ENCODE data around the gene ACTA2.
"Not testable (repeated sequence)": the region's sequence is repeated elsewhere in the genome, so short reads cannot be mapped to it uniquely, and the experiment has no call there.

ACTA2 gene

GRCh38 chr10:88953662-88954061 is 1.1 kb upstream of the ACTA2 start:
- in situ Hi-C loops (cut with HindIII; ENCODE audit: low sequenced_read_pairs): no loop called here

- in situ Hi-C loops (cut with HindIII; ENCODE audit: low sequenced_read_pairs): no loop called here
Measured at GRCh38 chr10:88949912-88950837, 2.4 kb downstream of the ACTA2 start.

GRCh38 chr10:88949051-88949450 is 3.5 kb downstream of the ACTA2 start:
- in situ Hi-C loops (cut with HindIII; ENCODE audit: low sequenced_read_pairs): no loop called here

- in situ Hi-C loops (cut with HindIII; ENCODE audit: low sequenced_read_pairs): no loop called here
Measured at GRCh38 chr10:88946965-88947590, 5.5 kb downstream of the ACTA2 start.

- in situ Hi-C loops (cut with HindIII; ENCODE audit: low sequenced_read_pairs): no loop called here
Measured at GRCh38 chr10:88946200-88946599, 6.4 kb downstream of the ACTA2 start.

- in situ Hi-C loops (cut with HindIII; ENCODE audit: low sequenced_read_pairs): loop anchor here (5.0 kb wide), 1 partner anchor 52 kb away; no protein-coding TSS in a partner anchor
Measured at GRCh38 chr10:88944813-88945212, 7.8 kb downstream of the ACTA2 start.

- in situ Hi-C loops (cut with HindIII; ENCODE audit: low sequenced_read_pairs): loop anchor here (5.0 kb wide), 1 partner anchor 54 kb away; no protein-coding TSS in a partner anchor
Measured at GRCh38 chr10:88943778-88944177, 8.8 kb downstream of the ACTA2 start.

GRCh38 chr10:88941026-88941425 is 11.5 kb downstream of the ACTA2 start:
- in situ Hi-C loops (cut with HindIII; ENCODE audit: low sequenced_read_pairs): loop anchor here (5.0 kb wide), 1 partner anchor 56 kb away; no protein-coding TSS in a partner anchor

GRCh38 chr10:88938938-88939337 is 13.6 kb downstream of the ACTA2 start:
- in situ Hi-C loops (cut with HindIII; ENCODE audit: low sequenced_read_pairs): loop anchor here (5.0 kb wide), 2 partner anchors 97 to 268 kb away; partner anchors contain the start of gene CH25H

GRCh38 chr10:88938039-88938438 is 14.5 kb downstream of the ACTA2 start:
- in situ Hi-C loops (cut with HindIII; ENCODE audit: low sequenced_read_pairs): loop anchor here (5.0 kb wide), 2 partner anchors 96 to 269 kb away; partner anchors contain the start of gene CH25H

GRCh38 chr10:88936656-88937055 is 15.9 kb downstream of the ACTA2 start:
- in situ Hi-C loops (cut with HindIII; ENCODE audit: low sequenced_read_pairs): loop anchor here (5.0 kb wide), 2 partner anchors 94 to 271 kb away; partner anchors contain the start of gene CH25H

- in situ Hi-C loops (cut with HindIII; ENCODE audit: low sequenced_read_pairs): loop anchor here (5.0 kb wide), 2 partner anchors 93 to 272 kb away; partner anchors contain the start of gene CH25H
Measured at GRCh38 chr10:88934900-88935672, 17.5 kb downstream of the ACTA2 start.

- in situ Hi-C loops (cut with HindIII; ENCODE audit: low sequenced_read_pairs): no loop called here
Measured at GRCh38 chr10:88933564-88933963, 19.0 kb downstream of the ACTA2 start.

GRCh38 chr10:88932539-88933256 is 19.9 kb downstream of the ACTA2 start:
- in situ Hi-C loops (cut with HindIII; ENCODE audit: low sequenced_read_pairs): no loop called here

- in situ Hi-C loops (cut with HindIII; ENCODE audit: low sequenced_read_pairs): not testable (repeated sequence)
Measured at GRCh38 chr10:88932029-88932428, 20.5 kb downstream of the ACTA2 start.

GRCh38 chr10:88931548-88931947 is 21.0 kb downstream of the ACTA2 start:
- in situ Hi-C loops (cut with HindIII; ENCODE audit: low sequenced_read_pairs): no loop called here

- in situ Hi-C loops (cut with HindIII; ENCODE audit: low sequenced_read_pairs): no loop called here
Measured at GRCh38 chr10:88928254-88928653, 24.3 kb downstream of the ACTA2 start.

- in situ Hi-C loops (cut with HindIII; ENCODE audit: low sequenced_read_pairs): no loop called here
Measured at GRCh38 chr10:88927416-88927690, 25.2 kb downstream of the ACTA2 start.

- in situ Hi-C loops (cut with HindIII; ENCODE audit: low sequenced_read_pairs): no loop called here
Measured at GRCh38 chr10:88926566-88927415, 25.8 kb downstream of the ACTA2 start.
